Measurements from ENCODE around the gene NRG2. TPM values are rescaled to one million over a fixed set of nuclear protein-coding genes. Genes with fewer than 3 reads are reported as not detected.

The NRG2 gene
- total and polyA plus RNA-seq, 7 experiments from 2014 or later = 0.05 to 0.22 (median 0.12) TPM; not detected in 3

GRCh38 chr5:139816566-139816965 lies 226.5 kb downstream of the NRG2 start:
- intact Hi-C loops (cut with micrococcal nuclease) = no loop called here
- CTCF ChIA-PET = interaction anchor here (0.9 kb wide), 1 partner anchor 44 kb away, joined by 5 read pairs; no protein-coding TSS in a partner anchor
- Mint-ChIP-seq H3K27me3 (peaks cover 3 to 28% (median 15%) of the 10 kb centered on the region in 5 donors), H3K27ac (no peak overlapping the region), H3K4me1 (no peaks in the 10 kb centered on the region), H3K36me3 (peaks cover 0 to 14% (median 4%) of the 10 kb centered on the region in 5 donors), H3K9me3 (peaks cover 2 to 20% (median 6%) of the 10 kb centered on the region in 11 donors), H3K4me3 (no peak overlapping the region)
- ATAC-seq (no peak), DNase-seq (no peak)
- no peaks in the 10 kb centered on the region for H3K36me3 ChIP-seq (ENCODE audit: control insufficient read depth in 2 of 3, insufficient read depth in 3 of 3, low read length in 3 of 3)
- no peak overlapping the region for H3K4me3 ChIP-seq (ENCODE audit: low read length)
- H3K4me1 ChIP-seq (ENCODE audit: control insufficient read depth in 2 of 2, insufficient read depth in 2 of 2, low read length in 2 of 2) = no peaks in the 10 kb centered on the region
- H3K27me3 ChIP-seq (ENCODE audit: control insufficient read depth in 2 of 2, insufficient read depth in 2 of 2, low read length in 2 of 2) = no peaks in the 10 kb centered on the region
- no peak overlapping the region for H3K27ac ChIP-seq (ENCODE audit: low read depth, low read length)
- no peaks in the 10 kb centered on the region for H3K9me3 ChIP-seq (ENCODE audit: control insufficient read depth in 2 of 3, low read length in 3 of 3)
- POLR2A ChIA-PET = no interaction called here

- no peaks in the 10 kb centered on the region for H3K27me3 ChIP-seq (ENCODE audit: control insufficient read depth in 2 of 2, insufficient read depth in 2 of 2, low read length in 2 of 2)
- Mint-ChIP-seq H3K27ac (no peak overlapping the region), H3K27me3 (peaks cover 3 to 22% (median 10%) of the 10 kb centered on the region in 5 donors), H3K4me1 (no peaks in the 10 kb centered on the region), H3K4me3 (no peak overlapping the region), H3K36me3 (peaks cover 0 to 14% (median 4%) of the 10 kb centered on the region in 5 donors), H3K9me3 (peaks cover 3 to 20% (median 6%) of the 10 kb centered on the region in 11 donors)
- H3K4me3 ChIP-seq (ENCODE audit: low read length) = no peak overlapping the region
- H3K4me1 ChIP-seq (ENCODE audit: control insufficient read depth in 2 of 2, insufficient read depth in 2 of 2, low read length in 2 of 2) = no peaks in the 10 kb centered on the region
- ATAC-seq (no peak), DNase-seq (no peak)
- no peaks in the 10 kb centered on the region for H3K9me3 ChIP-seq (ENCODE audit: control insufficient read depth in 2 of 3, low read length in 3 of 3)
- ChIA-PET POLR2A (no interaction called here), CTCF (interaction anchor here (0.5 kb wide), 1 partner anchor 905 kb away, joined by 3 read pairs; no protein-coding TSS in a partner anchor)
- no peak overlapping the region for H3K27ac ChIP-seq (ENCODE audit: low read depth, low read length)
- intact Hi-C loops (cut with micrococcal nuclease) = no loop called here
- no peaks in the 10 kb centered on the region for H3K36me3 ChIP-seq (ENCODE audit: control insufficient read depth in 2 of 3, insufficient read depth in 3 of 3, low read length in 3 of 3)
These were observed 228.3 kb downstream of the NRG2 start for GRCh38 chr5:139814704-139815280.

GRCh38 chr5:139814191-139814601 lies 228.9 kb downstream of the NRG2 start:
- POLR2A ChIA-PET = no interaction called here
- peaks cover 3 to 18% (median 6%) of the 10 kb centered on the region in 5 donors for H3K27me3 Mint-ChIP-seq

GRCh38 chr5:139812836-139813805 lies 230.0 kb downstream of the NRG2 start:
- H3K9me3 Mint-ChIP-seq = peaks cover 0 to 5% (median 0%) of the 10 kb centered on the region in 11 donors
- no peak overlapping the region for H3K4me3 Mint-ChIP-seq
- H3K36me3 Mint-ChIP-seq = peaks cover 0 to 5% (median 0%) of the 10 kb centered on the region in 5 donors
- no peak overlapping the region for H3K4me3 ChIP-seq (ENCODE audit: low read length)
- no peaks in the 10 kb centered on the region for H3K36me3 ChIP-seq (ENCODE audit: control insufficient read depth in 2 of 3, insufficient read depth in 3 of 3, low read length in 3 of 3)
- ChIA-PET CTCF (no interaction called here), POLR2A (no interaction called here)
- no peaks in the 10 kb centered on the region for H3K4me1 Mint-ChIP-seq
- H3K27me3 ChIP-seq (ENCODE audit: control insufficient read depth in 2 of 2, insufficient read depth in 2 of 2, low read length in 2 of 2) = no peaks in the 10 kb centered on the region
- no peak overlapping the region for H3K27ac Mint-ChIP-seq
- no peak for ATAC-seq
- peaks cover 3 to 24% (median 10%) of the 10 kb centered on the region in 5 donors for H3K27me3 Mint-ChIP-seq
- intact Hi-C loops (cut with micrococcal nuclease) = no loop called here
- no peaks in the 10 kb centered on the region for H3K4me1 ChIP-seq (ENCODE audit: control insufficient read depth in 2 of 2, insufficient read depth in 2 of 2, low read length in 2 of 2)
- no peak overlapping the region for H3K27ac ChIP-seq (ENCODE audit: low read depth, low read length)
- no peak for DNase-seq
- H3K9me3 ChIP-seq (ENCODE audit: control insufficient read depth in 2 of 3, low read length in 3 of 3) = no peaks in the 10 kb centered on the region

More at GRCh38 chr5:139814191-139814601, 228.9 kb downstream of the NRG2 start:
- DNase-seq = no peak
- H3K4me1 Mint-ChIP-seq = no peaks in the 10 kb centered on the region
- peaks cover 0 to 11% (median 0%) of the 10 kb centered on the region in 5 donors for H3K36me3 Mint-ChIP-seq
- ATAC-seq = no peak
- H3K9me3 ChIP-seq (ENCODE audit: control insufficient read depth in 2 of 3, low read length in 3 of 3) = no peaks in the 10 kb centered on the region
- H3K36me3 ChIP-seq (ENCODE audit: control insufficient read depth in 2 of 3, insufficient read depth in 3 of 3, low read length in 3 of 3) = no peaks in the 10 kb centered on the region
- H3K27me3 ChIP-seq (ENCODE audit: control insufficient read depth in 2 of 2, insufficient read depth in 2 of 2, low read length in 2 of 2) = no peaks in the 10 kb centered on the region
- CTCF ChIA-PET = interaction anchor here (0.5 kb wide), 1 partner anchor 906 kb away, joined by 3 read pairs; no protein-coding TSS in a partner anchor
- H3K27ac ChIP-seq (ENCODE audit: low read depth, low read length) = no peak overlapping the region
- H3K9me3 Mint-ChIP-seq = peaks cover 0 to 14% (median 4%) of the 10 kb centered on the region in 11 donors
- no peak overlapping the region for H3K4me3 Mint-ChIP-seq
- no peaks in the 10 kb centered on the region for H3K4me1 ChIP-seq (ENCODE audit: control insufficient read depth in 2 of 2, insufficient read depth in 2 of 2, low read length in 2 of 2)
- intact Hi-C loops (cut with micrococcal nuclease) = no loop called here
- H3K4me3 ChIP-seq (ENCODE audit: low read length) = no peak overlapping the region
- no peak overlapping the region for H3K27ac Mint-ChIP-seq

GRCh38 chr5:139812323-139812722 lies 230.8 kb downstream of the NRG2 start:
- H3K36me3 Mint-ChIP-seq = no peaks in the 10 kb centered on the region
- H3K9me3 Mint-ChIP-seq = peaks cover 0 to 2% (median 0%) of the 10 kb centered on the region in 11 donors
- no peak overlapping the region for H3K27ac Mint-ChIP-seq
- H3K27me3 Mint-ChIP-seq = peaks cover 3 to 27% (median 6%) of the 10 kb centered on the region in 5 donors
- Histone ChIP-seq H3K9me3 (ENCODE audit: control insufficient read depth in 2 of 3, low read length in 3 of 3) (no peaks in the 10 kb centered on the region), H3K36me3 (ENCODE audit: control insufficient read depth in 2 of 3, insufficient read depth in 3 of 3, low read length in 3 of 3) (no peaks in the 10 kb centered on the region), H3K27ac (ENCODE audit: low read depth, low read length) (no peak overlapping the region), H3K27me3 (ENCODE audit: control insufficient read depth in 2 of 2, insufficient read depth in 2 of 2, low read length in 2 of 2) (no peaks in the 10 kb centered on the region), H3K4me3 (ENCODE audit: low read length) (no peak overlapping the region), H3K4me1 (ENCODE audit: control insufficient read depth in 2 of 2, insufficient read depth in 2 of 2, low read length in 2 of 2) (no peaks in the 10 kb centered on the region)
- ATAC-seq (no peak), DNase-seq (no peak)
- intact Hi-C loops (cut with micrococcal nuclease) = no loop called here
- H3K4me3 Mint-ChIP-seq = no peak overlapping the region
- no peaks in the 10 kb centered on the region for H3K4me1 Mint-ChIP-seq
- ChIA-PET CTCF (no interaction called here), POLR2A (no interaction called here)

GRCh38 chr5:139811274-139811607 lies 231.9 kb downstream of the NRG2 start:
- H3K36me3 ChIP-seq (ENCODE audit: control insufficient read depth in 2 of 3, insufficient read depth in 3 of 3, low read length in 3 of 3) = no peaks in the 10 kb centered on the region
- peaks cover 0 to 2% (median 0%) of the 10 kb centered on the region in 11 donors for H3K9me3 Mint-ChIP-seq
- no peak overlapping the region for H3K4me3 ChIP-seq (ENCODE audit: low read length)
- no peaks in the 10 kb centered on the region for H3K27me3 ChIP-seq (ENCODE audit: control insufficient read depth in 2 of 2, insufficient read depth in 2 of 2, low read length in 2 of 2)
- no peaks in the 10 kb centered on the region for H3K4me1 ChIP-seq (ENCODE audit: control insufficient read depth in 2 of 2, insufficient read depth in 2 of 2, low read length in 2 of 2)
- H3K27ac Mint-ChIP-seq = no peak overlapping the region
- H3K4me3 Mint-ChIP-seq = no peak overlapping the region
- H3K27me3 Mint-ChIP-seq = peaks cover 0 to 22% (median 6%) of the 10 kb centered on the region in 5 donors
- H3K36me3 Mint-ChIP-seq = no peaks in the 10 kb centered on the region
- ChIA-PET POLR2A (no interaction called here), CTCF (no interaction called here)
- intact Hi-C loops (cut with micrococcal nuclease) = no loop called here
- no peak overlapping the region for H3K27ac ChIP-seq (ENCODE audit: low read depth, low read length)
- DNase-seq = no peak
- no peak for ATAC-seq
- H3K9me3 ChIP-seq (ENCODE audit: control insufficient read depth in 2 of 3, low read length in 3 of 3) = no peaks in the 10 kb centered on the region
- no peaks in the 10 kb centered on the region for H3K4me1 Mint-ChIP-seq
